Stimulated activated CD4-positive, alpha-beta T cell treated with anti-CD3 and anti-CD28 coated beads, Interleukin-1b, Interleukin-23, amount 100 ng/mL, for 24 hours (primary cell): ENCODE measurements around the gene HNRNPH1.

Experiments used
- DNase-seq, 4 experiments: peaks; one replicate each; pipeline ENCODE4 v3.0.0-alpha.2; 2020; ENCODE audit warnings: low read depth in 4 of 4, low spot score in 1 of 4

The HNRNPH1 gene

GRCh38 chr5:179606071-179606909, 17.2 kb downstream of the HNRNPH1 start:
- no peak for DNase-seq

DNA sequence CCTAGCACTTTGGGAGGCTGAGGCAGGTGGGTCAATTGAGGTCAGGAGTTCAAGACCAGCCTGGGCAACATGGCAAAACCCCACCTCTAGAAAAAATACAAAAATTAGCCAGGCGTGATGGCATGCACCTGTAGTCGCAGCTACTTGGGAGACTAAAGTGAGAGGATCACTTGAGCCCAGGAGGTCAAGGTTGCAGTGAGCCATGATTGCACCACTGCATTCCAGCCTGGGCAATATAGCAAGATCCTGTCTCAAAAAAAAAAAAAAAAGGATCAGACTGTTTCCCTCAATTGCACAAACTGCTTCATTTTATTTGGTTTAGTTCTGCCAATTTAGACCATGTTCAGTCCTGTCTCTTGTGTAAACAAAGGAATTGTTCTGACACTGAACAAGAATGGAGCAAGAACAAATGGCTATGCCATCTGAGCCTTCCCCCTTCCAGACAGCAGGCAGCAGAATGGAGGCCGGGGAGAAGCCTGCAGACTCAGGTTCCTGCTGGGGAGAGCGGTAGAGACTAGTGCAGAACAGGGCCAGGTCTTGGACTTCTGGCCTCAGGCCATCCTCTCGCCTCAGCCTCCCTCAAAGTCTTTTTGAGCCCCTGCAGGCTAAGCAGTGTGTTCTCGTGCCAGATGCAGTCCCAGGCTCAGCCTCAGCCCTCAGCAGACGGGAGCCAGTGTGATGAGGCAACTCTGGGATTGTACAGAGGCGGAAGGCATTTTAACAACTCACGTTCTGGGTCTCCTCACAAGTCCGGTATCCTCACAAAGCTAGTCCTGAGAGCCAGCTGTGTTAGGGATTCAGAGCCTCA, 18.2 kb downstream of the HNRNPH1 start:
- no peak for DNase-seq

DNA sequence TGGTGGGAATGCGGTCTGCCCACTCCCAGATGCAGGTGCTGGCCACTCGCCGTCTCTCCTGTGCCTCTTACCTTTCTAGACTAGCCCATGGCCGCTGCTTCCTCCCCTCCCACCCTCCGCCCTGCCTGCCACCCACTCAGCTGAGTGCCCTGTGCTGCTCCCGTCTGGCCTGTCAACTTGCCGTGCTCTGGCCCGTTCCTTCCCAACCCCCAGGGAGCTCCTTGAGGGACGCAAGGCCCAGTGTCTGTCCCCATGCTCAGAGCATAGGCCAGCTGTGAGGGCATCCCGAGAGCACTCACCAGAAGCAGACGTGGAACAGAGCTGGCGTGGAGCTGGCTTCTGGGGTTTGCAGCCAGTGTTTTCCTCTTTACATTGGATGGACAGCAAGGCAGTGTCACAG, 20.2 kb downstream of the HNRNPH1 start:
- no peak for DNase-seq

DNA sequence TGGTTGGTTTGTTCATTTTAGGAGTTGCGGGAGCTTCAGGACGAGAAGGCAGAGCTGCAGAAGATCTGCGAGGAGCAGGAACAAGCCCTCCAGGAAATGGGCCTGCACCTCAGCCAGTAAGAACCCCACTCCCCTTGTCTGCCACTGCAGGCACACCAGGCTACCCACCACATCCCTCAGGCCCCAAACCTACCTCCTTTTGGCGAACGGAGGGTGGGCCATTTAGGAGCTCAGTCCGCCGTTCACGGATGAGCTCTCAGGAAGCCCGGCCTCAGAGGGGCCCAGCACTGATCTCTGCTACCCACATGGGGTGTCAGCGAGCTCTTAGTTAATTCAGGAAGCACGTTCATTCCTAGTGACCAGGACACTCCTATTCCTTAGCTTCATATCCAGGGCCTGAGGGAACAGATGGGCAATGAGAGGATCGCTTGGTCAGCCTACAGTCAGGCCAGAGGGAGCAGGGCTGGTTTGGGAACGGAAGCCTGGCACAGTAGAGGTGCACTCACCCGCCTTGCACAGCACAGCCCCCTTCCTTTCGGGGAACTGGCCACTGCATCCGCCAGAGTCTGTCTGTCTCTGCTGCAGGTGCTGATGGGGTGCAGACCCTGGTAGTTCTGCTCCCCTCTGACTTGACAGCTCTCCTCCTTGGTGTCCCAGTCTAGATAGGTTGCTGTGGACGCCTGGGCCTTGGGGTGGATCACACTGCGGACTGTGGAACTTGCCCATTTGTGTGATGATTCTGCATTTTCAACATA, 21.4 kb downstream of the HNRNPH1 start:
- no peak for DNase-seq

GRCh38 chr5:179599973-179600372, 23.5 kb downstream of the HNRNPH1 start:
- DNase-seq = no peak

- DNase-seq = no peak
These were observed 23.9 kb downstream of the HNRNPH1 start for GRCh38 chr5:179599566-179599965.

DNA sequence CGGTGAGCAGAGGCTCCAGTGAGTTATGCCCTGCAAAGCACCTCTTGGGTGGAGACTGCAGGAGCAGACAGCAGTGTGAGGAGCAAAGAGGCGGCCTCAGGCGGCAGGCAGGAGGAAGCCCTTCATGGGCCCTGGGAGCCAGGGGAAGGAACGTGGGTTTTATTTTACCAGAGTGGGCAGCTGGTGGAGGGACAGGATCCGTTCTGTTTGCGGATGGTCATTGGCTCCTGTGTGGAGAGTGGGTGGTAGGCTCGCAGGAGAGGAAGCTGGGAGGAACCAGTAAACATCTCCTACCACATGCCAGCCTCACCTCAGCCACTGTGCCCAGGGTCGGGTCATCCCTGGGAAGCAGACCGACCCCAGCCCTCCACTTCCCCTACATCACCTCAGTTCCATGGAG, 24.4 kb downstream of the HNRNPH1 start:
- DNase-seq = no peak

DNA sequence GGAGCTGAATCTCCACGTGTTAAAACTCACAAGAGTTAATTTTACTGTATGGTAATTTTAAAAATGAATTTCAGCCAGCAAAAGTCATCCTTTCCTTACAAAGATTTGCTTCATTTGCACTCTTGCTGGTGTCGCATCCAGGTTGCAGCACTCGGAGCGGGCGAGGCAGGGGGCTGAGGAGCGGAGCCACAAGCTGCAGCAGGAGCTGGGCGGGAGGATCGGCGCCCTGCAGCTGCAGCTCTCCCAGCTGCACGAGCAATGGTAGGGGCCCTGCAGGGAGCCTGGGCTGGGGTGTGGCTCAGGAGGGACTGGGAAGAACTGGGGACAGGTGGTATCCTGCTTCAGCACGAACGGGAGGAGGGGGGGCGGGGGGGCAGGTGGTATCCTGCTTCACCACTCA, 27.1 kb downstream of the HNRNPH1 start:
- DNase-seq = no peak

GRCh38 chr5:179595916-179596315, 27.6 kb downstream of the HNRNPH1 start:
- DNase-seq = no peak

DNA sequence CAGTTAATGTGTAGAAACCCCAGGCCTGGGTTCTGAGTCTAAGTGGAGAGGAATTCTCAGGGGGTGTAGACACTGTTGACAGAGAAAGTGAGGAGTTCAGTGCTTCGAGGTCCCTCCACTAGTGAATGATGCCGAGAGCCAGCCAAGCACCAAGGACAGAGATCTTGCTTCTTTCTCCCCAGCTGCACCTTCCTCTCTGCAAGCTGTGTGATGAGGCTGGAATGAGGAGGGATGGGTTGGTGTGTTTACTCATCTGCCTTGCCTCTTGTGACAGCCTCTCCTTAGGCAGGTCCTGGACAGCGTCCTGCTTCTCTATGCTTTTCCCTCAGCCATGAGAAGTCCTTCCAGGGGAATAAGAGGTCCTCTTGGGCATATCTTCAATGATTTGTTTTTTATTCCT, 35.3 kb downstream of the HNRNPH1 start:
- no peak for DNase-seq

DNA sequence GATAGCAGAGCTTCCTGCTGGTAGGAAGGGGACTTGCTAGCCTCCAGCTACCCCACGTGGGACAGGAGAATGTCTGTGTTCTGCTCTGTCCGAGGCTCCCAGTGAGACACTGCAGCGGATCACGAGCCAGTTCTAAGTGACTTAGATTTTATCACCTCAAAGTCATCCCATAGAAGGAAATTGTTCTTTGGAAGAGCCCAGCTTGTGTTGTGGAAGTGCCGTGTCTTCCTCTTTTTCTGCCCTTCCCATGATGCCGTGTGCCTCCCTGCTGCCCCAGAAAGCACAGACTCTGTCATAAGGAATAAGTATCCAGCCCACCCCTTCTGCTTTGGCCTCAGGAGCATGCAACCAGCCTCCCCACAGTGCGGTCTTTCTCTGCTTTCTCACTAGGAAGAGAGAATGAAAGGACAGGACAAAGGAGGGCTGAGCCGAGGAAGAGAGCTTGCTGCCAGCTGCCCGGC, 37.5 kb downstream of the HNRNPH1 start:
- no peak for DNase-seq

DNA sequence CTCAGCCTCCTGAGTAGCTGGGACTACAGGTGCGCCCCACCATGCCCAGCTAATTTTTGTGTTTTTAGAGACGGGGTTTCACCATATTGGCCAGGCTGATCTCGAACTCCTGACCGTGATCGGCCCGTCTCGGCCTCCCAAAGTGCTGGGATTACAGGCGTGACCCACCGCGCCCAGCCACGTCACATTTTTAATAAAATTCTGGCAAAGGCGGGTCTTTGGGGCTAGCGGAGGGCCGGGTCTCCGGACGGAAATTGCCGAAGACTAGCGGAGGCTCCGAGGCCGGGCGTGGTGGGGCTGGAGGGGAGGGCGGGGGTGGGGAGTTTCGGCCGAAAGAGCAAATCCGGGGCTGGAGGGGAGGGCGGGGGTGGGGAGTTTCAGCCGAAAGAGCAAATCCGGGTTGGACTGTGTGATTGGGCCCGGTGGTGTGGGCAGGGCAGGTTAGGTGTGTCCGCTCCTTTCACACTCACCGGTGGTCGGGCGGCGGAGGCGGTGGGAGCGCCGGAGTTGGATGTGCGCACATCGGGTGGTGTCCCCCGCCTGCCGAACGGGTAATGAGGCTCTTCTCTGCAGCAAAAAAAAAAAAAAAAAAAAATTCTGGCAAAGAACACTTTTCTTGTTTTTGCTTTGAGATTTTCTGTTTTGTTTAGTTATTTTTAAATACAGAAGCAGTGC, 46.0 kb downstream of the HNRNPH1 start:
- DNase-seq = no peak

GRCh38 chr5:179572386-179572785, 51.1 kb downstream of the HNRNPH1 start:
- DNase-seq = no peak

DNA sequence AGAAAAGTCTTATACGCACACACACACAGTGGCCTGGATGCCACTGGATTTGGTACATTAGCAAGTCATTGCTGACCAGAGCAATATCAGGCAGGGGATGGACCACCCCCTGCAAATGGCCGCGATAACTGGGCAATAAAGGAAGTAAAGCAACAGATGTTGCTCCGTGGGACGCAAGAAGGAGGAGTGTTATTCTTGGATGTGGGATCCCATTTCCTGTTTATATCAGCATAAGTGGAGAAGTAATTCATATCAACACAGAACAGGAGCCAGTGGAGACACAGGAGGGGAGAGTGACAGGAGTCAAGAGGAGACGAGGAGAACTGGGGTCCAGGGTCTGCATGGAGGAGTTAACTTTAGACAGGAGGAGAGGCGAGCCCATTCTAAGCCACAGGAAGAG, 54.8 kb downstream of the HNRNPH1 start:
- no peak for DNase-seq

GRCh38 chr5:179564526-179564925, 58.9 kb downstream of the HNRNPH1 start:
- no peak for DNase-seq
